Glutamatergic neuron (in vitro differentiated cells): Measurements from ENCODE around the gene GAB2. TPM values are rescaled to one million over a fixed set of nuclear protein-coding genes. Genes with fewer than 3 reads are reported as not detected.

Experiments
- DNase-seq: peaks from one replicate; pipeline ENCODE4 v3.0.0; 2022
- H3K27ac Mint-ChIP-seq: one replicate; pipeline ENCODE4 v1.8.0; 2020; ENCODE audit warnings: mild to moderate bottlenecking, mixed read lengths, inconsistent platforms; ENCODE audit not compliant: unreplicated experiment
- H3K27me3 Mint-ChIP-seq: one replicate; pipeline ENCODE4 v1.8.0; 2020; ENCODE audit warnings: mild to moderate bottlenecking, moderate library complexity, mixed read lengths, inconsistent platforms; ENCODE audit not compliant: unreplicated experiment
- H3K36me3 Mint-ChIP-seq: one replicate; pipeline ENCODE4 v1.8.0; 2020; ENCODE audit warnings: mild to moderate bottlenecking, mixed read lengths, inconsistent platforms; ENCODE audit not compliant: unreplicated experiment
- H3K4me1 Mint-ChIP-seq: one replicate; pipeline ENCODE4 v1.8.0; 2020; ENCODE audit warnings: mild to moderate bottlenecking, low read depth, mixed read lengths, inconsistent platforms; ENCODE audit not compliant: unreplicated experiment
- H3K4me3 Mint-ChIP-seq: one replicate; pipeline ENCODE4 v1.8.0; 2020; ENCODE audit warnings: mild to moderate bottlenecking, mixed read lengths, inconsistent platforms; ENCODE audit not compliant: unreplicated experiment
- H3K9me3 Mint-ChIP-seq: one replicate; pipeline ENCODE4 v1.8.0; 2020; ENCODE audit warnings: mild to moderate bottlenecking, moderate library complexity, mixed read lengths, inconsistent platforms; ENCODE audit not compliant: unreplicated experiment
- total RNA-seq: library from RNA; stranded (reverse); fragmentation: NEBNext Ultra II Directional; extraction: Animal tissue kit (Norgen Biotek cat#: 25700); gene quantifications from one replicate; pipeline ENCODE4 v1.2.1, GENCODE V29; 2021; ENCODE audit not compliant: unreplicated experiment
- TF ChIP-seq, protein P1 (sequence below): fragments of 200-600 bp; sonication (generic); IDR thresholded peaks from one replicate; pipeline ENCODE4 v1.5.0; 2021; ENCODE audit not compliant: partially characterized antibody, unreplicated experiment

The GAB2 gene
- total RNA-seq, 1 donor from 2014 or later = 87.9 TPM

DNA sequence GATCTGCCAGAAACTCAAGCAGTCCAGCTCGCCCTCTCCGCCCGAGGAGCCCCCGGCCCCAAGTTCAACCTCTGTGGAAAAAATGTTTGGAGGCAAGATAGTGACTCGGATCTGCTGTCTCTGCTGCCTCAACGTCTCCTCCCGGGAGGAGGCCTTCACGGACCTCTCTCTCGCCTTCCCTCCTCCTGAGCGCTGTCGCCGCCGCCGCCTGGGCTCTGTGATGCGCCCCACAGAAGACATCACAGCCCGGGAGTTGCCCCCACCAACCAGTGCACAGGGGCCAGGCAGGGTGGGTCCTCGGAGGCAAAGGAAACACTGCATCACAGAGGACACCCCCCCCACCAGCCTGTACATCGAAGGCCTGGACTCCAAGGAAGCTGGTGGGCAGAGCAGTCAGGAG is 208.1 kb downstream of the GAB2 start:
- no peak for DNase-seq
- H3K27me3 Mint-ChIP-seq = peaks cover 18% of the 10 kb centered on the region
- H3K4me1 Mint-ChIP-seq = no peaks in the 10 kb centered on the region
- no peak overlapping the region for H3K27ac Mint-ChIP-seq
- H3K9me3 Mint-ChIP-seq = peaks cover 18% of the 10 kb centered on the region
- TF ChIP-seq, protein P1, sequence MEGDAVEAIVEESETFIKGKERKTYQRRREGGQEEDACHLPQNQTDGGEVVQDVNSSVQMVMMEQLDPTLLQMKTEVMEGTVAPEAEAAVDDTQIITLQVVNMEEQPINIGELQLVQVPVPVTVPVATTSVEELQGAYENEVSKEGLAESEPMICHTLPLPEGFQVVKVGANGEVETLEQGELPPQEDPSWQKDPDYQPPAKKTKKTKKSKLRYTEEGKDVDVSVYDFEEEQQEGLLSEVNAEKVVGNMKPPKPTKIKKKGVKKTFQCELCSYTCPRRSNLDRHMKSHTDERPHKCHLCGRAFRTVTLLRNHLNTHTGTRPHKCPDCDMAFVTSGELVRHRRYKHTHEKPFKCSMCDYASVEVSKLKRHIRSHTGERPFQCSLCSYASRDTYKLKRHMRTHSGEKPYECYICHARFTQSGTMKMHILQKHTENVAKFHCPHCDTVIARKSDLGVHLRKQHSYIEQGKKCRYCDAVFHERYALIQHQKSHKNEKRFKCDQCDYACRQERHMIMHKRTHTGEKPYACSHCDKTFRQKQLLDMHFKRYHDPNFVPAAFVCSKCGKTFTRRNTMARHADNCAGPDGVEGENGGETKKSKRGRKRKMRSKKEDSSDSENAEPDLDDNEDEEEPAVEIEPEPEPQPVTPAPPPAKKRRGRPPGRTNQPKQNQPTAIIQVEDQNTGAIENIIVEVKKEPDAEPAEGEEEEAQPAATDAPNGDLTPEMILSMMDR = no peak
- H3K4me3 Mint-ChIP-seq = no peak overlapping the region
- peaks cover 10% of the 10 kb centered on the region for H3K36me3 Mint-ChIP-seq

DNA sequence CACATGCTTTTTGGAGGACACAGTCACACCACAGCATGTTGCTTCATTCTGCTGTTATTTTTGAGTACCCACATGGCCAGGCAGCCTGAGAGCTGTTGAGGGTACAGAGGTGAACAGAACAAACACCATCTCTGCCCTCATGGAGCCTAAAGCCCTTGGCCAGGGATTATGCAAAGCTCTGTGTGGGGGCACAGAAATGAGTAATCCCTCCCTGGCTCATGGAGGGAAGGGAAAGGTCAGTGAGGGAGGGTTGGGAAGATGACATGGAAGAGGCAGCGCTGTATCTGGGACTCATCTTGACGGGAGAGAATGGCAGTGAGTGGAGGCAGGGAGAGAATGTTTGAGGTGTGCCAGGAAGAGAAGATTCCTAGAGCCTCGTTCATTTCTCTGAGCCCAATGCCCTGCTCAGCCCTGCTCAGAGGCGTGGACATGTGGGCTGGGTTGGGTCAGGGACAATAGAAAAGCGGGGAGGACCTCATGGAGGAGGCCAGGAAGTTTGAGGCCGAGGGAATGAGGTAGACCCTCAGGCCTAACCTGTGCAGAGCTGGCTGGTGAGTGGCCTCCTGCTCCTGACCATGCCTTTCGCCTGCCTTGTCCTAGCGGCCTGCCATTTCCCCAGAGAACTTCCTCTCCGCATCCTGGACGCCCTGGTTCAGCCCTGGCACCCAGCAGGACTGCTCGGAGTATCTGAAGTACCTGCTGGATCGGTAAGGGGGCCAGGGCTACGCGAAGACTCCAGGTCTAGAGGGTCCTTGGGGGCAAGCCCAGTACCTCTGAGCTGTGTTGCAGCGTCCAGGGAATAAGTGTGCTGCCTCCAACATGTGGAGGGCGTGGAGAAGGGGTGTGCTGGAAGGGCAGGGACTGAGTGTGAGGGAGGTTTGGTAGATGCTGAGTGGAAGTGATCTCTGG is 209.1 kb downstream of the GAB2 start:
- DNase-seq = no peak
- Mint-ChIP-seq H3K36me3 (peaks cover 10% of the 10 kb centered on the region), H3K27me3 (peaks cover 18% of the 10 kb centered on the region), H3K9me3 (peaks cover 17% of the 10 kb centered on the region), H3K27ac (peak overlapping the region; percentile 8), H3K4me3 (peak overlapping the region; percentile 46), H3K4me1 (no peaks in the 10 kb centered on the region)
- TF ChIP-seq, protein P1 = no peak

DNA sequence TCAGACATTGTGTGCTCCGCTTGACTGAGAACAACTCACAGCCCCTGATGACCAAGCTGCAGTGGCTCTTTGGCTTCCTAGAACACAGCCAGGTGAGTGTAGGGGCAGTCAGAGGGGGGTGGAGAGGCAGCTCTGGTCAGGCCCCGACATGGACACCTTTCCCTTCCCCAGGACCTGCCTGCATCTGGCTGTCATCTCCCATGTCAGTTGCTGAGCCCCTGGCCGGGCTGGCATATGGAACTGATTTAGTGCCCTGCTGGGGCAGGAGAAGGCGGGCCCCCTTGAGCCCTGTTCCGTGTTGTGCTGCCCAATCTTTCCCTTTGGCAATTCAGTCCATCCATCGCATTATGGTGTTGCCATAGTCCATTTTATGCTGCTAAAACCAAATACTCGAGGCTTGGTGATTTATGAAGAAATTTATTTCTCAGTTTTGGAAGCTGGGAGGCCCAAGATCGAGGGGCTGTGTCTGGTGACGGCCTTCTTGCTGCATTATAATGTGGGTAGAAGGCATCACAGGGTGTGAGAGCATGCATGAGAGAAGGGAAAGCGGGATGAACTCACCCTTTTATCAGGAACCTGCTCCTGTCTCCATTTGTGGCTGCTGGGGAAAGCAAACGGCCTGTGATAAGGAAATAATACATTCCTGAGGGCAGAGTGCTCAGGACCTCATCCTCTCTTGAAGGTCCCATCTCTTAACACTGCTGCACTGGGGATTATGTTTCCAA is 209.9 kb downstream of the GAB2 start:
- Mint-ChIP-seq H3K27ac (no peak overlapping the region), H3K27me3 (peaks cover 14% of the 10 kb centered on the region), H3K36me3 (peaks cover 10% of the 10 kb centered on the region), H3K9me3 (peaks cover 17% of the 10 kb centered on the region), H3K4me1 (no peaks in the 10 kb centered on the region), H3K4me3 (no peak overlapping the region)
- TF ChIP-seq, protein P1 = no peak
- no peak for DNase-seq

DNA sequence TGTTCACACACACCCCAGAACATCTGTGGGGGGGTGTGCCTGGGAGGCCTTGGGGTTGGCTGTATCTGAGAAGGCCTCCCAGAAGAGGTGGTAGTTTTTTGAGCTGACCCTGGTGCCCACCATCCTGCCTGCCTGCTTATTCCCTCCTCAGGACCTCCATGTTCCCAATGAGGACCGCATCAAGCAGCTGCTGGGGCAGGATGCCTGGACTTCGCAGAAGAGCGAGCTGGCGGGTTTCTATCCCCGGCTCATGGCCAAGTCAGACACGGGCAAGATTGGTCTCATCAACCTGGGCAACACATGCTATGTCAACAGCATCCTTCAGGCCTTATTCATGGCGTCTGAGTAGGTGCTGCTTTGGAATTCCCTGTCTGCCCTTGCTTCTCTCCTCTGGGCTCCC is 211.9 kb downstream of the GAB2 start:
- Mint-ChIP-seq H3K4me1 (no peaks in the 10 kb centered on the region), H3K36me3 (no peaks in the 10 kb centered on the region), H3K4me3 (no peak overlapping the region), H3K27me3 (peaks cover 12% of the 10 kb centered on the region), H3K9me3 (peaks cover 11% of the 10 kb centered on the region), H3K27ac (no peak overlapping the region)
- TF ChIP-seq, protein P1 = no peak
- no peak for DNase-seq

DNA sequence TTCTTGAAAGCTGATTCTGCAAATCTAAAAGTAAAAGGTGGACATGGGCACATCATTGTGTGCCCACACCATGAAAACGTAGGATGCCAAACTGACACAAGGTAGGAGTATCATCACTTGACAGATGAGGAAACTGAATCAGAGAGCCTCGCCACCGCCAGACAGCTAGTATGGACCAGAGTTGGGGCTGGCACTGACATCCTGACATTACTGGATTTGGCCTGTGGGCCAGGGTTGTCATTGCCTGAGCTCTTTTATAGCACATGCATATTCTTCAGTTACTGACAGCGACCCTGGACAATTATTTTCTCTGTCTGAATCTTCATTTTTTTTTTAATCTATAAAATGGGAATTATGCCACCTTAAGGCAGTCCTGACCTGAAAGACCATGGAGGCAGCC is 212.4 kb downstream of the GAB2 start:
- peaks cover 8% of the 10 kb centered on the region for H3K9me3 Mint-ChIP-seq
- no peaks in the 10 kb centered on the region for H3K36me3 Mint-ChIP-seq
- TF ChIP-seq, protein P1 = no peak
- H3K27me3 Mint-ChIP-seq = peaks cover 9% of the 10 kb centered on the region
- no peak for DNase-seq
- H3K4me3 Mint-ChIP-seq = no peak overlapping the region
- no peak overlapping the region for H3K27ac Mint-ChIP-seq
- H3K4me1 Mint-ChIP-seq = no peaks in the 10 kb centered on the region
